ENCODE data around the gene MORN4.

- no peak for TF ChIP-seq CTCF (IDR thresholded peaks at IDR 0.05; ENCODE audit: low read depth, low read length, poor library complexity, severe bottlenecking)
- TF ChIP-seq EZH2phosphoT487 (IDR thresholded peaks at IDR 0.05; ENCODE audit: borderline replicate concordance, low read length): no peak
These were observed 49.1 kb downstream of the MORN4 start, which contains the start of gene HOGA1 for GRCh38 chr10:97584060-97584797.
